Astrocyte (in vitro differentiated cells and primary cell): ENCODE data around the gene MBOAT2.

ENCODE experiments used
- EZH2 ChIP-seq: IDR thresholded peaks from 2 replicates; pipeline ENCODE4 v1.6.1; 2012; ENCODE audit warnings: mild to moderate bottlenecking, low read length, inconsistent platforms; ENCODE audit not compliant: insufficient read depth
- TF ChIP-seq, protein P1 (sequence below): IDR thresholded peaks from 2 replicates; pipeline ENCODE4 v1.5.1; 2011; ENCODE audit warnings: low read depth, mild to moderate bottlenecking, inconsistent platforms, low read length, moderate library complexity; ENCODE audit not compliant: insufficient read depth

DNA sequence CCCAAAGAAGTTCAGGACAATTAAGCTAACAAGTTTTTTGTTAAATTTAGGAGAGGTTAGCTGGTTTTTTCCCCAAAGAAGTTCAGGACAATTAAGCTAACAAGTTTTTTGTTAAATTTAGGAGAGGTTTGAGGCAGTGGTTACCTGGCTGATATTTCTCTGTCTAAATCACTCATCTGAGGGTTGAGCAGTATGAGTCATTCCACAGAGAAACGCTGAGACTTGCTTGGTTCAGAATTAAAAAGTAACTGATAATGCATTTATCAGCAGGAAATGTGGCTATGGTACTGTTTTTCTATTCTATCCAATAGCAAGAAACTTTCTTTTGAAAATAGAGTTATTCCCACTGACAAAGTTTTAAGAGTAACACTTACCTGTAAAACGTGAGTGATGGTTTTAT, 143.2 kb downstream of the MBOAT2 start:
- TF ChIP-seq EZH2 = no peak
- TF ChIP-seq, protein P1, sequence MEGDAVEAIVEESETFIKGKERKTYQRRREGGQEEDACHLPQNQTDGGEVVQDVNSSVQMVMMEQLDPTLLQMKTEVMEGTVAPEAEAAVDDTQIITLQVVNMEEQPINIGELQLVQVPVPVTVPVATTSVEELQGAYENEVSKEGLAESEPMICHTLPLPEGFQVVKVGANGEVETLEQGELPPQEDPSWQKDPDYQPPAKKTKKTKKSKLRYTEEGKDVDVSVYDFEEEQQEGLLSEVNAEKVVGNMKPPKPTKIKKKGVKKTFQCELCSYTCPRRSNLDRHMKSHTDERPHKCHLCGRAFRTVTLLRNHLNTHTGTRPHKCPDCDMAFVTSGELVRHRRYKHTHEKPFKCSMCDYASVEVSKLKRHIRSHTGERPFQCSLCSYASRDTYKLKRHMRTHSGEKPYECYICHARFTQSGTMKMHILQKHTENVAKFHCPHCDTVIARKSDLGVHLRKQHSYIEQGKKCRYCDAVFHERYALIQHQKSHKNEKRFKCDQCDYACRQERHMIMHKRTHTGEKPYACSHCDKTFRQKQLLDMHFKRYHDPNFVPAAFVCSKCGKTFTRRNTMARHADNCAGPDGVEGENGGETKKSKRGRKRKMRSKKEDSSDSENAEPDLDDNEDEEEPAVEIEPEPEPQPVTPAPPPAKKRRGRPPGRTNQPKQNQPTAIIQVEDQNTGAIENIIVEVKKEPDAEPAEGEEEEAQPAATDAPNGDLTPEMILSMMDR = no peak
